Measurements from ENCODE around the gene NUDT3.

GRCh38 chr6:34249469-34250261 is 142.8 kb downstream of the NUDT3 start:
- no peak for TF ChIP-seq CTCF (IDR thresholded peaks at IDR 0.05)
- no peak for TF ChIP-seq POLR2A (IDR thresholded peaks at IDR 0.05)

Measured in transverse colon (tissue), 3 donors.